ENCODE results near the gene TRIM71.
"Not testable (repeated sequence)": the region's sequence is repeated elsewhere in the genome, so short reads cannot be mapped to it uniquely, and the experiment has no call there.

Gene TRIM71

GRCh38 chr3:32934150-32934742 is 116.4 kb downstream of the TRIM71 start:
- DNase-seq (ENCODE audit: low read depth in 2 of 2): no peak

GRCh38 chr3:32937331-32937730 is 119.5 kb downstream of the TRIM71 start:
- no peak for DNase-seq (ENCODE audit: low read depth in 2 of 2)

- not testable (repeated sequence) for DNase-seq (ENCODE audit: low read depth in 2 of 2)
Observed at GRCh38 chr3:32939531-32940284, 121.9 kb downstream of the TRIM71 start.

- DNase-seq (ENCODE audit: low read depth in 2 of 2): no peak
Observed at GRCh38 chr3:32940726-32941125, 122.9 kb downstream of the TRIM71 start.

GRCh38 chr3:32945136-32945535 is 127.3 kb downstream of the TRIM71 start:
- no peak for DNase-seq (ENCODE audit: low read depth in 2 of 2)

- DNase-seq (ENCODE audit: low read depth in 2 of 2): not testable (repeated sequence)
Observed at GRCh38 chr3:32945598-32945997, 127.8 kb downstream of the TRIM71 start.

GRCh38 chr3:32946973-32947788 is 129.4 kb downstream of the TRIM71 start:
- no peak for DNase-seq (ENCODE audit: low read depth in 2 of 2)

Measured in stimulated activated CD4-positive, alpha-beta T cell treated with anti-CD3 and anti-CD28 coated beads, Interleukin-12 subunit alpha, Interleukin-12 subunit beta, amount 100 ng/mL, for 24 hours (primary cell).